Posterior cingulate gyrus (tissue), 11 donors: ENCODE data around the gene NEDD9.

Experiments used
- DNase-seq, 10 donors: peaks; one replicate each; pipeline versions ENCODE4 v3.0.0 to v3.0.0-alpha.2; 2020 to 2021; ENCODE audit warnings: mixed read lengths in 3 of 10
- intact Hi-C: fragments of 100-400 bp; cut with DNase I; formaldehyde crosslinking; loops from one replicate; pipeline ENCODE4 v1.15.1; 2023

The NEDD9 gene

GRCh38 chr6:11221623-11222384, 10.7 kb downstream of the NEDD9 start:
- intact Hi-C loops: no loop called here
- no peak for DNase-seq

DNA sequence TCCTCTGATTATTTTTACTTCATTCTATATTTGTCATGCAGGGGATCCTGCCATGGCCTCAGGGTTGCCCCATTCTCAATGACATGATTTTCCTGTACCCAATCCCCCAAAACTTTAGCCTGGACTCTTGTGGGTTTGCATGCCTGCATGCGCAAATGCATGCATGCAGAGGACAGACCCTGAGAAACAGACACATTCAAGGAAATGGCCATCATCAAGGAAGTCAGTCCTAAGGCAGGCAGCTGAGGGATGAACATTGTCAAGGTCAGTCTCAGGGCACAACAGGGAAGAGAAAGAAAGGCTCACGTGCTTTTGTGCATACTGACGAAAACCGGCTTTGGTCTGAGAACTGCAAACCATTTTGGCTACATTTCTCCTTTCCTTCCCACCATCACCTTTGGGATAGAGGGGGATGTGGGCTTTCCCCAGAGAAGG, 13.1 kb downstream of the NEDD9 start:
- intact Hi-C loops: no loop called here

GRCh38 chr6:11218538-11219399, 13.7 kb downstream of the NEDD9 start:
- no peak for DNase-seq
- intact Hi-C loops: no loop called here

More for the DNA sequence above, 13.1 kb downstream of the NEDD9 start:
- DNase-seq: no peak

DNA sequence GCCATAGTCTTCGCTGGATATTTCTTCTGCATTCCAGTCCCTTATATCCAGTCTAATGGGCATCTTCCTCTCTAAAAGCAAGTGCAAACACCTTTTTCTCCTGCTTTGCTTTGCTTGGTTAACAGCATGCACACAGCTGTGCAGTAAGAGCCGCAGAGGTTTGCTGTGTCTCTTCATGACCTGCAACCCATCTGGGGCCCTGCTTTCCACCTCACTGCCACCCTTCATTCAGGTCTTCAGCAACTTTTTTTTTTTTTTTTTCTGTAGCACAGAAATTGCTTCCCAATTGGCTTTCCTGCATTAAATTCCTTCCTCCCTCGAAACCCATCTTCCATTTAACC, 14.4 kb downstream of the NEDD9 start:
- intact Hi-C loops: no loop called here

GRCh38 chr6:11217360-11218101, 14.9 kb downstream of the NEDD9 start:
- intact Hi-C loops: no loop called here
- no peak for DNase-seq

More for the DNA sequence above, 14.4 kb downstream of the NEDD9 start:
- no peak for DNase-seq

- DNase-seq: peak in 1 of 10 donors; percentile 78
- intact Hi-C loops: no loop called here
These were observed 16.7 kb downstream of the NEDD9 start for GRCh38 chr6:11215773-11216172.

GRCh38 chr6:11214901-11215300, 17.6 kb downstream of the NEDD9 start:
- DNase-seq: no peak
- intact Hi-C loops: no loop called here

DNA sequence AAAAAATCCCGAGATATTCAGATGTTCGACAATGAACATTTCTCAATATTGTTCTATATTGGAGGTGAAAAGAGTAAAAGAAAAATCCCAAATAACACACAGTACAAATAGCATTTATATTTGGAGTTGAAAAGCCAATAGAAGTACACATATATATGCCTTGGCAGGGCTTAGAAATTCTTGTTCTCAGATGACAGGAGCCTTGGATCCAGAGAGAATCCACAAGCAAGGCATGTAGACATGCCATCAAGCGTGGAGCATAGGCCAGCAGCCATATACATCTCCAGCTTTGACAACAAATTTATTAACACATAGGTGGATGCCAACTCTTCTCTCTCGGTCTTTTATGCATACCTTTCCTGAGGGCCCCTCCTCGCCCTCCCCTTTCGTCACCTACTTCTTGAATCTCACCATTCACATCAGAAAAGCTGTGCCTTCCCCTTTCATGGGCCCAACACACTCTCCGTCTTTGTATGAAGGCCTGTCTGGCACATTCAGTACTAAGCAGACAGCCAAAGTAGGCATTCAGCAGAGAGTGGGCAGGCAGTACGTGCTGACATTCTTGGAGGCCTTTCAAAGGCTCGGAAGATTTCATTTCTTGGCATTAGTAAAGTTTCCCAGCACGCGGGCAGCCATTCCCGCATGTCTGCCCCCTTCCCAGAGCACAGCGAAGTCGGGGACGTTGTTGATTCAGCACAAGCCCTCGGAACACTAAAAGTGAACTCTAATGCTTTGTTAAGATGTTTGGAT, 18.2 kb downstream of the NEDD9 start:
- DNase-seq: peak in 8 of 10 donors; percentile 19 to 88 (median 46)
- intact Hi-C loops: no loop called here

DNA sequence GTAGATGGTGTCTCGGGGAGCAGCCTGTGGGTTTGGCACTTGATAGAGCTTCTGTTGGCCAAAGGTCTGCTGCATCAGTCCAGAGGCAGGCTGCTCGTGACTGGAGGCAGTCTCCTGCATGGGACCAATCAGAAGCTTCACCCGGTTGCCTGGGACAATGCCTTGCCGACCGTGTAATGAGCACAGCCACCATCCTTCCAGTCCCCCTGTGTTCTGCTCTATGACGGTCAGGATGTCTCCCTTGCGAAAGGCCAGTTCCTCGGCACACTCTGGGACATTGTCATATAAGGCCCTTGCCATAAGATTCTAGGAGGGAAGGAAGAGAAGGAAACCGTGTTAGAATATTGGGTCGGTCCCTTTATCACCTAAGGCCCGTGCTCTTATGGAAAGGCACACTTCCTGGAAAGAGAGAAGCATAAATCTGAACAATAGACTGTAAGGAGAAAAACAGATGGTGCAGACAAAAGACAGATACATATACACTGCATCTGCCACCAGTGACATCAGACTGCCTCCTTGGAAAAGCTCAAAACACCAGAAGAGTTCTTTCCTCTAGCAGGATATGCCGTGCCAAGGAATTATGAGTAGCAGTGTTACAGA, 18.9 kb downstream of the NEDD9 start:
- intact Hi-C loops: no loop called here
- DNase-seq: no peak

DNA sequence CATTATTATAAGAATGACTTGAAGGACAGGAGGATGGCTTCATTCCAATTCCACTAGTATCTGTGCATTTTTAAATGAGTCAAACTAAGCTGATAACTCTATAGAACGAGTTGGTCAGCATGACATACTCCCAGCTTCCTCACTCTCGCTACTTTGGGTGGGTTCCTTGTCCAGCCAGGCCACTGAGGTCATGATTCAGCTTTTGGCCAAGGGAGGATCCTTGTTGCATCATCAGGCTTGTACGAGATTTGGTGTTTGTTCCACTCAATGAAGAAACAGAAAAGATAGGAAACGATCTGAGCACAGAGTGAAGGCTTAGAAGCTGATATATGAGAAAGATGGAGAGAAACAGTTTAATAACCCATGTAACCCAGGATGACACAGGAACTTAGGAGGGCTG, 19.8 kb downstream of the NEDD9 start:
- no peak for DNase-seq
- intact Hi-C loops: no loop called here

GRCh38 chr6:11211254-11211653, 21.2 kb downstream of the NEDD9 start:
- DNase-seq: no peak
- intact Hi-C loops: no loop called here

- no peak for DNase-seq
- intact Hi-C loops: no loop called here
These were observed 21.9 kb downstream of the NEDD9 start for GRCh38 chr6:11210386-11211138.

- intact Hi-C loops: no loop called here
- DNase-seq: no peak
These were observed 22.6 kb downstream of the NEDD9 start for GRCh38 chr6:11209906-11210305.

DNA sequence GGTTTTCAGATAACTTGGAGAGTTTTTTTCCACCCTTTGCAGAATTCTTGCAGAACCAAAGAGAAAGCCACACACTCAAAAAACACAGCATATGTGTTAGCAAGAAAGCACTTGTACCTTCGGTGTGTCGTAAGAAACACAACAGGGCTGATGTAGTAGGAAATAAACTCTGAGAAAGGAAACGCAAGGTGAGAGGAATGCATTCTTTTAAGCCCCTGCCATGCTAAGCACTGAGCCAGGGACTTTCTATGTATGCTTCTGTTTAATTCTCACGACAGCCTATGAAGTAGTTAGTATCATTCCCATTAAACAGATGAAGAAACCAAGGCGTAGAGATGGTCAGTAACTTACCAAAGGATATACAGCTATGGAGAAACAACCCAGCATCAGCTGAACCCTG, 23.1 kb downstream of the NEDD9 start:
- intact Hi-C loops: no loop called here
- no peak for DNase-seq

DNA sequence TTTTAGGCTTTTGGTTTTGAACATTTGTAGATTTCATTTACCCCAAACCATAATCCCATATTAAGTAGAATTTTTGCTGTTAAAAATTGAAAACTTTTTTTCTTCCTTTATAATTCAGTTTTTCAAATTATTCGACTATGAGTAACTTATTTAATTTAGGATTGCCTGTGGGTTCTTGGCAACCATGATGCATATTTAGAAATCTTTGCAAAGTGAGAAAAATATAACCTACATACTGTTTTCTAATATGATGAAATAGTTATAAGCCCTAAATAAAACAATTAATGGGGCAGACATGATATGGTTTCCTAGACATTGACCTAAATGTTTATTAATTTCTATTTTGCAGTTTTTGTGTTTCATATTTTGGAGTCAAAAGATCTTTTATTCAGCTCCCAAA, 23.6 kb downstream of the NEDD9 start:
- intact Hi-C loops: no loop called here
- no peak for DNase-seq

DNA sequence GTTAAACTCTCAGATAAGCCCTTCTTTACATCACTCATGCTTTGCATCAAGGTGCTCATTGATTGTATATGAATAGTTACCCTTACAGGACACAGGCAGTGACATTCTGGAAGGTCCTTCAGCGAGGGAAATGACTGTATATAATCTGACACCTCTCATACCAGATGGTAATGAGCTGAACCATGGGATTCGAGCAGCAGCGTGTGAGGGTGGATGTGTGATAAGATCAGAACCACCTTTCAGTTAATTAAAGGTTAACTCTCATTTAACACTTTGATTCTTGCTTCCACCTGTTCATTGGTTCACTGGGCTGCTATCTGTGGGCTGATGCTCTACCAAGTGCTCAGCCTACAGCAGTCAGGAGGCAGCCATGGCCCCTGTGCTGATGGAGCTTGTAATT, 24.2 kb downstream of the NEDD9 start:
- intact Hi-C loops: no loop called here
- DNase-seq: no peak

- intact Hi-C loops: no loop called here
- no peak for DNase-seq
These were observed 25.1 kb downstream of the NEDD9 start for GRCh38 chr6:11207199-11207968.

DNA sequence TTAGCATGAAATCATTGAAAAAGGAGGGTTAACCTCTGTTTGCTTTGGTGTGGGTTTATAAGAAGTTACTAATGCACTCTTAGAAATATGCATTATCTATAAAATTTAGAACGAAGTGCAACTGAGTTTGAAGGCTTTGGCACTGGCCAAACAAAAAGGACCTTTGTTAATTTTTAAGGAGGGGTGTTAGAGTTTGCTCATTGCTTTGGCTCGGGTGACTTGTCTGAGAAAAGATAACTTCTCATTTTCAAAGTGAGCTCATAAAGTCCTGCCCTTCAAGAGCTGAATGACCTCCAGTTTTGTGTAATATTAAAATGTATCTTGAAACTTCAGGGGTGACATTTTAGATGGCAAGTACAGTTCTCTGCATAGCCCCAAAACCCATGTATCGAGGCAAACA, 25.9 kb downstream of the NEDD9 start:
- DNase-seq: no peak
- intact Hi-C loops: no loop called here
